HFFc6 (cell line): ENCODE data around the gene PELO. TPM values are rescaled to one million over a fixed set of nuclear protein-coding genes. Genes with fewer than 3 reads are reported as not detected.

Source experiments
- DNase-seq: peaks from one replicate; pipeline ENCODE4 v3.0.0-alpha.2; 2018
- H3K27ac Mint-ChIP-seq: 2 replicates; pipeline ENCODE4 v1.8.0; 2020; ENCODE audit warnings: mild to moderate bottlenecking, mixed read lengths
- H3K27me3 Mint-ChIP-seq: 2 replicates; pipeline ENCODE4 v1.8.0; 2021; ENCODE audit warnings: mild to moderate bottlenecking, moderate library complexity, mixed read lengths; ENCODE audit not compliant: insufficient read depth
- H3K36me3 Mint-ChIP-seq: 2 replicates; pipeline ENCODE4 v1.8.0; 2021; ENCODE audit warnings: low read depth, mixed read lengths
- H3K4me1 Mint-ChIP-seq: 2 replicates; pipeline ENCODE4 v1.8.0; 2020; ENCODE audit warnings: low read depth, mixed read lengths
- H3K4me3 Mint-ChIP-seq: 2 replicates; pipeline ENCODE4 v1.8.0; 2020; ENCODE audit warnings: mild to moderate bottlenecking, moderate library complexity, mixed read lengths
- H3K9me3 Mint-ChIP-seq: 2 replicates; pipeline ENCODE4 v1.8.0; 2020; ENCODE audit warnings: mild to moderate bottlenecking, mixed read lengths
- CTCF ChIP-seq: fragments of 200-600 bp; sonication (generic); IDR thresholded peaks from 2 replicates; pipeline ENCODE4 v1.5.0; 2021; ENCODE audit warnings: antibody characterized with exemption, mild to moderate bottlenecking
- total RNA-seq, 6 experiments: library from RNA; stranded (reverse); fragmentation: NEBNext Ultra II Directional; extraction: Animal tissue kit (Norgen Biotek cat#: 25700); gene quantifications; 2 replicates in 1 of 6; 3 replicates in 5 of 6; pipeline ENCODE4 v1.2.3, GENCODE V29; 2021

The PELO gene
- total RNA-seq, 6 experiments from 2014 or later: 52.6 to 77.2 (median 72.8) TPM

GRCh38 chr5:52801329-52801728, 13.6 kb downstream of the PELO start:
- H3K27ac Mint-ChIP-seq: peak overlapping the region; percentile 98
- H3K9me3 Mint-ChIP-seq: no peaks in the 10 kb centered on the region
- peaks cover 55% of the 10 kb centered on the region for H3K36me3 Mint-ChIP-seq
- H3K4me1 Mint-ChIP-seq: peaks cover 70% of the 10 kb centered on the region
- no peak for DNase-seq
- TF ChIP-seq CTCF: no peak
- H3K27me3 Mint-ChIP-seq: peaks cover 2% of the 10 kb centered on the region
- peak overlapping the region; percentile 99 for H3K4me3 Mint-ChIP-seq

GRCh38 chr5:52802272-52802973, 14.7 kb downstream of the PELO start:
- peaks cover 2% of the 10 kb centered on the region for H3K27me3 Mint-ChIP-seq
- TF ChIP-seq CTCF: no peak
- no peak for DNase-seq
- H3K9me3 Mint-ChIP-seq: no peaks in the 10 kb centered on the region
- peak overlapping the region; percentile 98 for H3K27ac Mint-ChIP-seq
- H3K36me3 Mint-ChIP-seq: peaks cover 55% of the 10 kb centered on the region
- peak overlapping the region; percentile 99 for H3K4me3 Mint-ChIP-seq
- peaks cover 70% of the 10 kb centered on the region for H3K4me1 Mint-ChIP-seq

GRCh38 chr5:52802974-52803336, 15.2 kb downstream of the PELO start:
- no peak overlapping the region for H3K27ac Mint-ChIP-seq
- peaks cover 55% of the 10 kb centered on the region for H3K36me3 Mint-ChIP-seq
- H3K4me3 Mint-ChIP-seq: peak overlapping the region; percentile 99
- no peak for TF ChIP-seq CTCF
- H3K27me3 Mint-ChIP-seq: peaks cover 2% of the 10 kb centered on the region
- H3K9me3 Mint-ChIP-seq: no peaks in the 10 kb centered on the region
- H3K4me1 Mint-ChIP-seq: peaks cover 70% of the 10 kb centered on the region
- DNase-seq: no peak

DNA sequence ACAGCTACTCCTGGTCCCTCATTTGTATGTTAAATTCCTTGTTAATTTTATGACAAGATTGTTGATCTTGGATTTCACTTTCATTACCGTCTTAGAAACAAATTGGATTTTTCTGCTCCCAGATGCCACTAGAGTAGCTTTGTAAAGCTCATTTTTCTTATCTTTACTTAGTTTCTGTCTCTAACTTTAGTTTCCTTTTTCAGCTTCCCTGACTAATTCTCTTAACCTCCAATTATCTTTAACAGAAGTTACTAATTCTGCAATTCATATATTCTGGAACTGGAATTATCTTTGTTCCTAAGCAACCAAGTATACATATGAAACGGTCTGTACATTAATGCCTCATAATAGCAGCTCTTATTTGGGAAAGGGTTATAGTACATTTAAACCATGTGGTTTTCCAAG, 16.7 kb downstream of the PELO start:
- Mint-ChIP-seq H3K27me3 (peaks cover 2% of the 10 kb centered on the region; the same call in 1 of the 2 replicates), H3K27ac (peak overlapping the region; percentile 65), H3K4me3 (peak overlapping the region; percentile 70), H3K9me3 (no peaks in the 10 kb centered on the region), H3K36me3 (peaks cover 55% of the 10 kb centered on the region), H3K4me1 (peaks cover 70% of the 10 kb centered on the region)
- no peak for DNase-seq
- TF ChIP-seq CTCF: no peak

DNA sequence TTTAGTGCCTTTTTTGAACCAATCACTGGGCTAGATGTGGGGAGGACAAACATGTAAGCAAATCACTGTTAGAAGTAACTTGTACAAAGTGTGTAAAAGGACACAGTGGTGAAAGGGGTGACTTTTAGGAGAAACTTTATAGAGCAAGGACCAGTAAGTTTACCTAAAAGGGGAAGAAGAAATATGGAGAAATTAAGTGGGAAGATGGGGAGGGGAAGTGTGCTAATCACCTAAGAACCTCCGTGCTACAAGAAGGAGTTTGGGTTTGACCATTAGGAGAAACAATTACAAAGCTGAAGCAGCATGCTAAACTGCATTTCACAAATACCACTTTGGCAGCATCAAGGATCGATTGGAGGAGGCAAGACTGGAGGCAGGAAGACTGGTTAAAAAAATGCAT, 17.3 kb downstream of the PELO start:
- Mint-ChIP-seq H3K4me1 (peaks cover 71% of the 10 kb centered on the region), H3K9me3 (no peaks in the 10 kb centered on the region), H3K27ac (peak overlapping the region; percentile 65), H3K36me3 (peaks cover 60% of the 10 kb centered on the region), H3K4me3 (peak overlapping the region; percentile 70), H3K27me3 (peaks cover under 1% of the 10 kb centered on the region; the same call in 1 of the 2 replicates)
- no peak for DNase-seq
- no peak for TF ChIP-seq CTCF
